CD4-positive, alpha-beta T cell treated with Interleukin-2 at 100 ng/mL for 4 hours (primary cell): Measurements from ENCODE around the gene UGT1A8.

Source experiments
- DNase-seq: peaks from one replicate; pipeline ENCODE4 v3.0.0-alpha.2; 2020; ENCODE audit warnings: low spot score

UGT1A8 gene

GRCh38 chr2:233766416-233766815 is 149.0 kb downstream of the UGT1A8 start:
- no peak for DNase-seq

- DNase-seq: no peak
These were observed 150.6 kb downstream of the UGT1A8 start for GRCh38 chr2:233768076-233768475.

- no peak for DNase-seq
These were observed 151.8 kb downstream of the UGT1A8 start for GRCh38 chr2:233769260-233769659.

GRCh38 chr2:233772153-233772552 is 154.7 kb downstream of the UGT1A8 start:
- no peak for DNase-seq

GRCh38 chr2:233772583-233772982 is 155.2 kb downstream of the UGT1A8 start:
- no peak for DNase-seq

GRCh38 chr2:233773854-233774253 is 156.4 kb downstream of the UGT1A8 start:
- DNase-seq: no peak

- no peak for DNase-seq
These were observed 158.0 kb downstream of the UGT1A8 start for GRCh38 chr2:233775414-233775813.

- no peak for DNase-seq
These were observed 160.6 kb downstream of the UGT1A8 start, which contains the start of gene MROH2A for GRCh38 chr2:233778030-233778429. Gene MROH2A (plus strand): TSS chr2:233778330. CDS start chr2:233779359, 1,029 bp downstream.

- DNase-seq: no peak
These were observed 162.3 kb downstream of the UGT1A8 start for GRCh38 chr2:233779722-233780121.

GRCh38 chr2:233780771-233781170 is 163.3 kb downstream of the UGT1A8 start:
- no peak for DNase-seq

GRCh38 chr2:233789554-233789953 is 172.1 kb downstream of the UGT1A8 start:
- no peak for DNase-seq

- no peak for DNase-seq
These were observed 173.9 kb downstream of the UGT1A8 start for GRCh38 chr2:233791151-233791882.

- DNase-seq: no peak
These were observed 174.5 kb downstream of the UGT1A8 start for GRCh38 chr2:233791883-233792329.

- no peak for DNase-seq
These were observed 175.3 kb downstream of the UGT1A8 start for GRCh38 chr2:233792720-233793119.

GRCh38 chr2:233793465-233794127 is 176.2 kb downstream of the UGT1A8 start:
- no peak for DNase-seq

GRCh38 chr2:233794128-233794658 is 176.8 kb downstream of the UGT1A8 start:
- no peak for DNase-seq

GRCh38 chr2:233795735-233796171 is 178.3 kb downstream of the UGT1A8 start:
- no peak for DNase-seq

GRCh38 chr2:233796254-233796653 is 178.8 kb downstream of the UGT1A8 start:
- no peak for DNase-seq

- no peak for DNase-seq
These were observed 181.1 kb downstream of the UGT1A8 start for GRCh38 chr2:233798335-233799086.

GRCh38 chr2:233799087-233799665 is 181.7 kb downstream of the UGT1A8 start:
- no peak for DNase-seq

GRCh38 chr2:233799716-233800115 is 182.3 kb downstream of the UGT1A8 start:
- no peak for DNase-seq

GRCh38 chr2:233800208-233800607 is 182.8 kb downstream of the UGT1A8 start:
- DNase-seq: no peak
